Superior temporal gyrus (tissue), 1 donor: Measurements from ENCODE around the gene HBM.
A peak's percentile ranks its signal among the peaks of the same experiment; 100 is the strongest.
"Not testable (repeated sequence)": the region's sequence is repeated elsewhere in the genome, so short reads cannot be mapped to it uniquely, and the experiment has no call there.

Experiments
- DNase-seq: peaks from one replicate; pipeline ENCODE4 v3.0.0-alpha.2; 2016; ENCODE audit errors: extremely low spot score

Gene HBM

GRCh38 chr16:169014-169413 lies 3.2 kb downstream of the HBM start:
- DNase-seq: no peak

DNA sequence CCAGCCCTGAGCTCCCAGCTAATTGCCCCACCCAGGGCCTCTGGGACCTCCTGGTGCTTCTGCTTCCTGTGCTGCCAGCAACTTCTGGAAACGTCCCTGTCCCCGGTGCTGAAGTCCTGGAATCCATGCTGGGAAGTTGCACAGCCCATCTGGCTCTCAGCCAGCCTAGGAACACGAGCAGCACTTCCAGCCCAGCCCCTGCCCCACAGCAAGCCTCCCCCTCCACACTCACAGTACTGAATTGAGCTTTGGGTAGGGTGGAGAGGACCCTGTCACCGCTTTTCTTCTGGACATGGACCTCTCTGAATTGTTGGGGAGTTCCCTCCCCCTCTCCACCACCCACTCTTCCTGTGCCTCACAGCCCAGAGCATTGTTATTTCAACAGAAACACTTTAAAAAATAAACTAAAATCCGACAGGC lies 4.3 kb downstream of the HBM start:
- not testable (repeated sequence) for DNase-seq

- no peak for DNase-seq
These were observed 5.0 kb downstream of the HBM start for GRCh38 chr16:170788-171187.

DNA sequence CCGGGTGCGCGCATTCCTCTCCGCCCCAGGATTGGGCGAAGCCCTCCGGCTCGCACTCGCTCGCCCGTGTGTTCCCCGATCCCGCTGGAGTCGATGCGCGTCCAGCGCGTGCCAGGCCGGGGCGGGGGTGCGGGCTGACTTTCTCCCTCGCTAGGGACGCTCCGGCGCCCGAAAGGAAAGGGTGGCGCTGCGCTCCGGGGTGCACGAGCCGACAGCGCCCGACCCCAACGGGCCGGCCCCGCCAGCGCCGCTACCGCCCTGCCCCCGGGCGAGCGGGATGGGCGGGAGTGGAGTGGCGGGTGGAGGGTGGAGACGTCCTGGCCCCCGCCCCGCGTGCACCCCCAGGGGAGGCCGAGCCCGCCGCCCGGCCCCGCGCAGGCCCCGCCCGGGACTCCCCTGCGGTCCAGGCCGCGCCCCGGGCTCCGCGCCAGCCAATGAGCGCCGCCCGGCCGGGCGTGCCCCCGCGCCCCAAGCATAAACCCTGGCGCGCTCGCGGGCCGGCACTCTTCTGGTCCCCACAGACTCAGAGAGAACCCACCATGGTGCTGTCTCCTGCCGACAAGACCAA lies 6.7 kb downstream of the HBM start, which contains the start of gene HBA2:
HBA2 (plus strand) TSS at position 503 of the 568 bp plus-strand sequence; CDS start at position 540, 37 bp downstream.
- DNase-seq: not testable (repeated sequence)

- not testable (repeated sequence) for DNase-seq
These were observed 7.6 kb downstream of the HBM start for GRCh38 chr16:173211-173854.

DNA sequence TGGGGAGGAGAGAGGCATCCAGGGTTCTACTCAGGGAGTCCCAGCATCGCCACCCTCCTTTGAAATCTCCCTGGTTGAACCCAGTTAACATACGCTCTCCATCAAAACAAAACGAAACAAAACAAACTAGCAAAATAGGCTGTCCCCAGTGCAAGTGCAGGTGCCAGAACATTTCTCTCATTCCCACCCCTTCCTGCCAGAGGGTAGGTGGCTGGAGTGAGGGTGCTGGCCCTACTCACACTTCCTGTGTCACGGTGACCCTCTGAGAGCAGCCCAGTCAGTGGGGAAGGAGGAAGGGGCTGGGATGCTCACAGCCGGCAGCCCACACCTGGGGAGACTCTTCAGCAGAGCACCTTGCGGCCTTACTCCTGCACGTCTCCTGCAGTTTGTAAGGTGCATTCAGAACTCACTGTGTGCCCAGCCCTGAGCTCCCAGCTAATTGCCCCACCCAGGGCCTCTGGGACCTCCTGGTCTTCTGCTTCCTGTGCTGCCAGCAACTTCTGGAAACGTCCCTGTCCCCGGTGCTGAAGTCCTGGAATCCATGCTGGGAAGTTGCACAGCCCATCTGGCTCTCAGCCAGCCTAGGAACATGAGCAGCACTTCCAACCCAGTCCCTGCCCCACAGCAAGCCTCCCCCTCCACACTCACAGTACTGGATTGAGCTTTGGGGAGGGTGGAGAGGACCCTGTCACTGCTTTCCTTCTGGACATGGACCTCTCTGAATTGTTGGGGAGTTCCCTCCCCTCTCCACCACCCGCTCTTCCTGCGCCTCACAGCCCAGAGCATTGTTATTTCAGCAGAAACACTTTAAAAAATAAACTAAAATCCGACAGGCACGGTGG lies 8.4 kb downstream of the HBM start:
- not testable (repeated sequence) for DNase-seq

DNA sequence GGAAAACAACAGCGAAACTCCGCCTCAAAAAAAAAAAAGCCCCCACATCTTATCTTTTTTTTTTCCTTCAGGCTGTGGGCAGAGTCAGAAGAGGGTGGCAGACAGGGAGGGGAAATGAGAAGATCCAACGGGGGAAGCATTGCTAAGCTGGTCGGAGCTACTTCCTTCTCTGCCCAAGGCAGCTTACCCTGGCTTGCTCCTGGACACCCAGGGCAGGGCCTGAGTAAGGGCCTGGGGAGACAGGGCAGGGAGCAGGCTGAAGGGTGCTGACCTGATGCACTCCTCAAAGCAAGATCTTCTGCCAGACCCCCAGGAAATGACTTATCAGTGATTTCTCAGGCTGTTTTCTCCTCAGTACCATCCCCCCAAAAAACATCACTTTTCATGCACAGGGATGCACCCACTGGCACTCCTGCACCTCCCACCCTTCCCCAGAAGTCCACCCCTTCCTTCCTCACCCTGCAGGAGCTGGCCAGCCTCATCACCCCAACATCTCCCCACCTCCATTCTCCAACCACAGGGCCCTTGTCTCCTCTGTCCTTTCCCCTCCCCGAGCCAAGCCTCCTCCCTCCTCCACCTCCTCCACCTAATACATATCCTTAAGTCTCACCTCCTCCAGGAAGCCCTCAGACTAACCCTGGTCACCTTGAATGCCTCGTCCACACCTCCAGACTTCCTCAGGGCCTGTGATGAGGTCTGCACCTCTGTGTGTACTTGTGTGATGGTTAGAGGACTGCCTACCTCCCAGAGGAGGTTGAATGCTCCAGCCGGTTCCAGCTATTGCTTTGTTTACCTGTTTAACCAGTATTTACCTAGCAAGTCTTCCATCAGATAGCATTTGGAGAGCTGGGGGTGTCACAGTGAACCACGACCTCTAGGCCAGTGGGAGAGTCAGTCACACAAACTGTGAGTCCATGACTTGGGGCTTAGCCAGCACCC lies 9.5 kb downstream of the HBM start:
- DNase-seq: no peak

DNA sequence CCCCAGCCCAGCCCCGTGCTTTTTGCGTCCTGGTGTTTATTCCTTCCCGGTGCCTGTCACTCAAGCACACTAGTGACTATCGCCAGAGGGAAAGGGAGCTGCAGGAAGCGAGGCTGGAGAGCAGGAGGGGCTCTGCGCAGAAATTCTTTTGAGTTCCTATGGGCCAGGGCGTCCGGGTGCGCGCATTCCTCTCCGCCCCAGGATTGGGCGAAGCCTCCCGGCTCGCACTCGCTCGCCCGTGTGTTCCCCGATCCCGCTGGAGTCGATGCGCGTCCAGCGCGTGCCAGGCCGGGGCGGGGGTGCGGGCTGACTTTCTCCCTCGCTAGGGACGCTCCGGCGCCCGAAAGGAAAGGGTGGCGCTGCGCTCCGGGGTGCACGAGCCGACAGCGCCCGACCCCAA lies 10.2 kb downstream of the HBM start:
- DNase-seq: not testable (repeated sequence)

- DNase-seq: not testable (repeated sequence)
These were observed 11.0 kb downstream of the HBM start, which contains the start of gene HBA1 for GRCh38 chr16:176477-177382. TSS of gene HBA1 (plus strand) at chr16:176680. CDS start at chr16:176717, 37 bp downstream.

DNA sequence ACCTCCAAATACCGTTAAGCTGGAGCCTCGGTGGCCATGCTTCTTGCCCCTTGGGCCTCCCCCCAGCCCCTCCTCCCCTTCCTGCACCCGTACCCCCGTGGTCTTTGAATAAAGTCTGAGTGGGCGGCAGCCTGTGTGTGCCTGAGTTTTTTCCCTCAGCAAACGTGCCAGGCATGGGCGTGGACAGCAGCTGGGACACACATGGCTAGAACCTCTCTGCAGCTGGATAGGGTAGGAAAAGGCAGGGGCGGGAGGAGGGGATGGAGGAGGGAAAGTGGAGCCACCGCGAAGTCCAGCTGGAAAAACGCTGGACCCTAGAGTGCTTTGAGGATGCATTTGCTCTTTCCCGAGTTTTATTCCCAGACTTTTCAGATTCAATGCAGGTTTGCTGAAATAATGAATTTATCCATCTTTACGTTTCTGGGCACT lies 11.6 kb downstream of the HBM start:
- no peak for DNase-seq

- no peak for DNase-seq
These were observed 12.3 kb downstream of the HBM start for GRCh38 chr16:177981-178667.

DNA sequence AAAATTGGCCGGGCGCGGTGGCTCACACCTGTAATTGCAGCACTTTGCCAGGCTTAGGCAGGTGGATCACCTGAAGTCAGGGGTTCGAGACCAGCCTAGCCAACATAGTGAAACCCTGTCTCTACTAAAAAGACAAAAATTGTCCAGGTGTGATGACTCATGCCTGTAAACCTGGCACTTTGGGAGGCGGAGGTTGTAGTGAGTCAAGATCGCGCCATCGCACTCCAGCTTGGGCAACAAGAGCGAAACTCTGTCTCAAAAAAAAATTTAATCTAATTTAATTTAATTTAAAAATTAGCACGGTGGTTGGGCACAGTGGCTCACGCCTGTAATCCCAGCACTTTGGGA lies 12.9 kb downstream of the HBM start:
- DNase-seq: no peak

DNA sequence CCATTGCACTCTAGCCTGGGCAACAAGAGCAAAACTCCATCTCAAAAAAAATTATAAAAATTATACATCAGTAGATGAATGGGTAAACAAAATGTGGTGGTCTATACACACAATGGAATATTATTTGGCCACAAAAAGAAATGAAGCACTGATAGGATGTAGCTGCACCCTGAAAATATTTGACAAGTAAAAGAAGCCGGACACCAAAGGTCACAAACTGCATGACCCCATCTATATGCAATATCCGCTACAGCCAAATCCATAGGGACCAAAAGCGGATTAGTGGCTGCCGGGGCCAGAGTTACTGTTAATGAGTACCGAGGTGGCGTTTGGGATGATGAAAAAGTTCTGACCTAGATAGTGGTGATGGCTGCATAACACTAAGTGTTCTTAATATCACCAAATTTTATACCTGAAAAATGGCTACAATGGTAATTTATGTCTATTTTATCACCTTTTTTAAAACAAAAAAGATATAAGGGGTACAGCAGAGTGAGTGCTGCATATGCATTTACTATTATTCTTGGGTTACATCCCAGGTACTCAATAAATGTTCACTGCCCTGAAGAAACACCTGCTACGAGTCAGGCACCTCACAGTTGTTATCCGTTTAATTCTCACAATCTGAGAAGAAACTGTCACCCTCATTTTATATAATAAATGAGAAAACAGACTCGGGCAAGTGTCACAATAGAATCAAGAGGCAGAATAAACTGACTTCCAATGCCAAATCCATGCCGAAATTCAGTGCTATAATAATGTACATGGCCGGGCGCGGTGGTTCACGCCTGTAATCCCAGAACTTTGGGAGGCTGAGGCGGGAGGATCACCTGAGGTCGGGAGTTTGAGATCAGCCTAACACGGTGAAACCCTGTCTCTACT lies 13.7 kb downstream of the HBM start:
- DNase-seq: no peak

- DNase-seq: no peak
These were observed 14.4 kb downstream of the HBM start, which contains the start of gene HBQ1 for GRCh38 chr16:180101-180675. TSS of gene HBQ1 (plus strand) at chr16:180459. CDS start at chr16:180487, 28 bp downstream.

- DNase-seq: peak; percentile 43
These were observed 15.1 kb downstream of the HBM start for GRCh38 chr16:180681-181564.

- DNase-seq: no peak
These were observed 15.8 kb downstream of the HBM start for GRCh38 chr16:181565-182021.

- DNase-seq: no peak
These were observed 17.2 kb downstream of the HBM start for GRCh38 chr16:183005-183404.
